T-cell (primary cell): ENCODE results near the gene CYP24A1. TPM values are rescaled to one million over a fixed set of nuclear protein-coding genes. Genes with fewer than 3 reads are reported as not detected.

Source experiments
- ATAC-seq, 4 experiments: fragments of 200-7000 bp in 3 of 4; fragments of 150-1000 bp in 1 of 4; cut with Tn5 transposase; replicated peaks in 1 of 4; 1 replicate in 3 of 4; 2 replicates in 1 of 4; pipeline ENCODE4 v1.10.0; 2021; ENCODE audit warnings: moderate library complexity in 3 of 4, mild to moderate bottlenecking in 2 of 4, moderate number of reproducible peaks in 1 of 4
- CTCF ChIA-PET, 2 donors: fragments of 300-600 bp; sonication (Branson Sonifier 250); formaldehyde crosslinking; loops; one replicate each; lab custom pipeline; 2022; ENCODE audit warnings: antibody characterized with exemption in 2 of 2; lab: Charles Lee
- POLR2A ChIA-PET, 2 donors: fragments of 300-600 bp; sonication (Branson Sonifier 250); formaldehyde crosslinking; loops; one replicate each; lab custom pipeline; 2022; ENCODE audit warnings: antibody characterized with exemption in 2 of 2; lab: Charles Lee
- DNase-seq, 35 experiments: peaks; one replicate each; pipeline versions ENCODE4 v3.0.0 to v3.0.0-alpha.2; 2013 to 2023
- H3K27ac ChIP-seq: one replicate; pipeline ENCODE4 v1.5.1; 2013; ENCODE audit warnings: low read length
- H3K27me3 ChIP-seq, 2 experiments: replicated peaks in 1 of 2; 1 replicate in 1 of 2; 2 replicates in 1 of 2; pipeline versions ENCODE4 v1.6.1 to v1.7.0; 2013; ENCODE audit warnings: low read length in 1 of 2, mixed read lengths in 1 of 2; ENCODE audit not compliant: control insufficient read depth in 2 of 2, insufficient read depth in 2 of 2; ENCODE audit errors: extremely low read depth in 1 of 2
- H3K36me3 ChIP-seq, 2 donors: 1 replicate in 1 of 2; 2 replicates in 1 of 2; pipeline versions ENCODE4 v1.6.1 to v1.7.0; 2013; ENCODE audit warnings: low read length in 1 of 2; ENCODE audit not compliant: control insufficient read depth in 2 of 2, insufficient read depth in 1 of 2; ENCODE audit errors: extremely low read depth in 1 of 2
- H3K4me1 ChIP-seq, 2 experiments: 1 replicate in 1 of 2; 2 replicates in 1 of 2; pipeline versions ENCODE4 v1.6.1 to v1.7.0; 2013; ENCODE audit warnings: low read length in 2 of 2, mixed read lengths in 1 of 2; ENCODE audit not compliant: insufficient read depth in 2 of 2, control insufficient read depth in 1 of 2; ENCODE audit errors: extremely low read depth in 1 of 2
- H3K4me3 ChIP-seq, 2 donors: 1 replicate in 1 of 2; 2 replicates in 1 of 2; pipeline versions ENCODE4 v1.5.1 to v1.7.0; 2013; ENCODE audit warnings: mild to moderate bottlenecking in 2 of 2, low read length in 1 of 2, moderate library complexity in 1 of 2; ENCODE audit not compliant: control insufficient read depth in 1 of 2; ENCODE audit errors: extremely low read depth in 1 of 2
- H3K9me3 ChIP-seq: 2 replicates; pipeline ENCODE4 v1.7.0; 2013
- H3K27ac Mint-ChIP-seq, 2 donors: one replicate each; pipeline ENCODE4 v1.8.0; 2020 to 2021; ENCODE audit warnings: mild to moderate bottlenecking in 2 of 2, mixed read lengths in 2 of 2
- H3K27me3 Mint-ChIP-seq, 2 donors: one replicate each; pipeline ENCODE4 v1.8.0; 2021 to 2022; ENCODE audit warnings: mixed read lengths in 2 of 2
- H3K36me3 Mint-ChIP-seq: one replicate; pipeline ENCODE4 v1.8.0; 2021; ENCODE audit warnings: mixed read lengths
- H3K4me1 Mint-ChIP-seq, 3 donors: one replicate each; pipeline ENCODE4 v1.8.0; 2020 to 2022; ENCODE audit warnings: mixed read lengths in 3 of 3, mild to moderate bottlenecking in 1 of 3
- H3K4me3 Mint-ChIP-seq, 3 donors: one replicate each; pipeline ENCODE4 v1.8.0; 2020 to 2022; ENCODE audit warnings: mild to moderate bottlenecking in 3 of 3, mixed read lengths in 3 of 3, moderate library complexity in 3 of 3
- H3K9me3 Mint-ChIP-seq, 3 donors: one replicate each; pipeline ENCODE4 v1.8.0; 2020 to 2022; ENCODE audit warnings: mixed read lengths in 3 of 3
- WGBS: methylation state at CpG from one replicate; pipeline ENCODE4 v1.1.5; 2013; ENCODE audit warnings: missing lambda C conversion rate; ENCODE audit not compliant: insufficient coverage; 5-methylcytosine and 5-hydroxymethylcytosine counted together
- total RNA-seq, 35 experiments: library from RNA in 6 of 35; stranded (reverse) in 6 of 35; fragments of 120-200 nt in 1 of 35; gene quantifications; one replicate each; pipeline versions ENCODE4 v1.2.1 to v1.2.4 and lab custom pipeline; 2013 to 2026

CYP24A1 gene
- total RNA-seq, 5 donors from 2014 or later (not counting 1 experiment from before 2014, with no cell fraction given): 0.13 to 0.79 (median 0.42) TPM; not detected in 1

GRCh38 chr20:54108817-54109216 lies 65.0 kb downstream of the CYP24A1 start:
- peaks cover 0 to 3% (median 3%) of the 10 kb centered on the region in 3 donors for H3K9me3 Mint-ChIP-seq
- no CpG with 5 or more reads among the region's 1 CpG for WGBS
- no peak overlapping the region for H3K4me3 Mint-ChIP-seq
- ATAC-seq: no peak
- CTCF ChIA-PET: no interaction called here
- Histone ChIP-seq H3K9me3 (no peaks in the 10 kb centered on the region), H3K4me3 (no peak overlapping the region), H3K27ac (no peak overlapping the region), H3K4me1 (no peaks in the 10 kb centered on the region), H3K27me3 (peaks cover 2% of the 10 kb centered on the region in 2 experiments), H3K36me3 (no peaks in the 10 kb centered on the region)
- peaks cover 13 to 15% of the 10 kb centered on the region in 2 donors for H3K27me3 Mint-ChIP-seq
- POLR2A ChIA-PET: no interaction called here
- no peak overlapping the region for H3K27ac Mint-ChIP-seq
- H3K4me1 Mint-ChIP-seq: no peaks in the 10 kb centered on the region
- DNase-seq: no peak
- no peaks in the 10 kb centered on the region for H3K36me3 Mint-ChIP-seq

- H3K4me1 Mint-ChIP-seq: no peaks in the 10 kb centered on the region
- peaks cover 0 to 3% (median 3%) of the 10 kb centered on the region in 3 donors for H3K9me3 Mint-ChIP-seq
- CTCF ChIA-PET: no interaction called here
- POLR2A ChIA-PET: no interaction called here
- no peaks in the 10 kb centered on the region for H3K36me3 ChIP-seq
- no peaks in the 10 kb centered on the region for H3K36me3 Mint-ChIP-seq
- no peaks in the 10 kb centered on the region for H3K9me3 ChIP-seq
- no peaks in the 10 kb centered on the region for H3K4me1 ChIP-seq
- H3K27me3 ChIP-seq: peaks cover 2% of the 10 kb centered on the region in 2 experiments
- ATAC-seq (no peak), DNase-seq (no peak)
- no peak overlapping the region for H3K4me3 ChIP-seq
- H3K27ac ChIP-seq: no peak overlapping the region
- no peak overlapping the region for H3K4me3 Mint-ChIP-seq
- H3K27ac Mint-ChIP-seq: no peak overlapping the region
- peaks cover 9 to 10% of the 10 kb centered on the region in 2 donors for H3K27me3 Mint-ChIP-seq
These were observed 65.5 kb downstream of the CYP24A1 start for GRCh38 chr20:54108326-54108642.

- Histone ChIP-seq H3K9me3 (no peaks in the 10 kb centered on the region), H3K27me3 (peaks cover 2% of the 10 kb centered on the region in 2 experiments), H3K4me1 (no peaks in the 10 kb centered on the region), H3K4me3 (no peak overlapping the region), H3K36me3 (no peaks in the 10 kb centered on the region), H3K27ac (no peak overlapping the region)
- no peak for ATAC-seq
- H3K27me3 Mint-ChIP-seq: peaks cover 8 to 9% of the 10 kb centered on the region in 2 donors
- no peak for DNase-seq
- no peaks in the 10 kb centered on the region for H3K4me1 Mint-ChIP-seq
- H3K9me3 Mint-ChIP-seq: peaks cover 0 to 3% (median 3%) of the 10 kb centered on the region in 3 donors
- H3K27ac Mint-ChIP-seq: no peak overlapping the region
- POLR2A ChIA-PET: no interaction called here
- H3K4me3 Mint-ChIP-seq: no peak overlapping the region
- 78% methylated on average over 4 of the region's 7 CpGs for WGBS
- CTCF ChIA-PET: no interaction called here
- H3K36me3 Mint-ChIP-seq: no peaks in the 10 kb centered on the region
These were observed 66.0 kb downstream of the CYP24A1 start for GRCh38 chr20:54107600-54108325.

- no peak for DNase-seq
- no peaks in the 10 kb centered on the region for H3K36me3 Mint-ChIP-seq
- Histone ChIP-seq H3K9me3 (no peaks in the 10 kb centered on the region), H3K4me1 (no peaks in the 10 kb centered on the region), H3K27me3 (peaks cover 2% of the 10 kb centered on the region in 2 experiments), H3K4me3 (no peak overlapping the region), H3K27ac (no peak overlapping the region), H3K36me3 (no peaks in the 10 kb centered on the region)
- H3K27me3 Mint-ChIP-seq: peaks cover 8 to 10% of the 10 kb centered on the region in 2 donors
- WGBS: no CpG with 5 or more reads among the region's 2 CpGs
- ChIA-PET POLR2A (no interaction called here), CTCF (interaction anchor here in 1 of 2 donors (1.4 kb wide), 1 partner anchor 62 kb away, joined by 5 read pairs; no protein-coding TSS in a partner anchor)
- no peak overlapping the region for H3K4me3 Mint-ChIP-seq
- no peak for ATAC-seq
- H3K27ac Mint-ChIP-seq: no peak overlapping the region
- H3K9me3 Mint-ChIP-seq: peaks cover 0 to 3% (median 3%) of the 10 kb centered on the region in 3 donors
- H3K4me1 Mint-ChIP-seq: no peaks in the 10 kb centered on the region
These were observed 66.6 kb downstream of the CYP24A1 start for GRCh38 chr20:54107181-54107580.

GRCh38 chr20:54106162-54106561 lies 67.6 kb downstream of the CYP24A1 start:
- H3K9me3 Mint-ChIP-seq: no peaks in the 10 kb centered on the region
- H3K36me3 Mint-ChIP-seq: no peaks in the 10 kb centered on the region
- 75% methylated on average over 1 of the region's 4 CpGs for WGBS
- H3K27me3 Mint-ChIP-seq: peaks cover 4 to 10% of the 10 kb centered on the region in 2 donors
- no peaks in the 10 kb centered on the region for H3K36me3 ChIP-seq
- no peak overlapping the region for H3K27ac ChIP-seq
- H3K4me3 Mint-ChIP-seq: no peak overlapping the region
- H3K4me3 ChIP-seq: no peak overlapping the region
- no peak for ATAC-seq
- no peaks in the 10 kb centered on the region for H3K4me1 Mint-ChIP-seq
- ChIA-PET POLR2A (interaction anchor here in 1 of 2 donors (0.6 kb wide), 1 partner anchor 997 kb away, joined by 3 read pairs; no protein-coding TSS in a partner anchor), CTCF (interaction anchor here (0.8 to 1.5 kb wide), 4 partner anchors 9 to 94 kb away, joined by 3 to 7 read pairs (median 4); no protein-coding TSS in a partner anchor)
- no peak for DNase-seq
- H3K9me3 ChIP-seq: no peaks in the 10 kb centered on the region
- H3K27ac Mint-ChIP-seq: no peak overlapping the region
- H3K4me1 ChIP-seq: no peaks in the 10 kb centered on the region
- peaks cover 2% of the 10 kb centered on the region in 2 experiments for H3K27me3 ChIP-seq

GRCh38 chr20:54105653-54106052 lies 68.1 kb downstream of the CYP24A1 start:
- no peak for ATAC-seq
- peaks cover 4 to 10% of the 10 kb centered on the region in 2 donors for H3K27me3 Mint-ChIP-seq
- no peak overlapping the region for H3K27ac Mint-ChIP-seq
- no peak for DNase-seq
- WGBS: no CpG with 5 or more reads among the region's 4 CpGs
- Histone ChIP-seq H3K27me3 (peaks cover 0 to 2% of the 10 kb centered on the region in 2 experiments), H3K27ac (no peak overlapping the region), H3K36me3 (no peaks in the 10 kb centered on the region), H3K4me3 (no peak overlapping the region), H3K4me1 (no peaks in the 10 kb centered on the region), H3K9me3 (no peaks in the 10 kb centered on the region)
- no peak overlapping the region for H3K4me3 Mint-ChIP-seq
- CTCF ChIA-PET: interaction anchor here (0.8 to 1.5 kb wide), 3 partner anchors 9 to 95 kb away, joined by 3 to 7 read pairs (median 4); no protein-coding TSS in a partner anchor
- H3K4me1 Mint-ChIP-seq: no peaks in the 10 kb centered on the region
- H3K9me3 Mint-ChIP-seq: no peaks in the 10 kb centered on the region
- no peaks in the 10 kb centered on the region for H3K36me3 Mint-ChIP-seq
- POLR2A ChIA-PET: interaction anchor here in 1 of 2 donors (0.6 kb wide), 1 partner anchor 997 kb away, joined by 3 read pairs; no protein-coding TSS in a partner anchor
